H9 (cell line): ENCODE measurements around the gene GLRA3. TPM values are rescaled to one million over a fixed set of nuclear protein-coding genes. Genes with fewer than 3 reads are reported as not detected.

Experiments used
- DNase-seq: peaks from one replicate; pipeline ENCODE4 v3.0.0-alpha.2; 2017
- H2AFZ ChIP-seq: one replicate; pipeline ENCODE4 v1.6.1; 2013; ENCODE audit warnings: mild to moderate bottlenecking, low read length, control low read depth, moderate library complexity
- H2AK5ac ChIP-seq: 2 replicates; pipeline ENCODE4 v1.6.1; 2013; ENCODE audit warnings: low read length, control low read depth, mixed read lengths; ENCODE audit not compliant: insufficient read length
- H2BK120ac ChIP-seq: one replicate; pipeline ENCODE4 v1.6.1; 2013; ENCODE audit warnings: low read depth, mild to moderate bottlenecking, low read length, control low read depth, inconsistent platforms; ENCODE audit not compliant: poor library complexity, severe bottlenecking
- H2BK12ac ChIP-seq: 2 replicates; pipeline ENCODE4 v1.6.1; 2013; ENCODE audit warnings: low read length, control low read depth, mixed read lengths, low read depth; ENCODE audit not compliant: insufficient read length
- H2BK15ac ChIP-seq: 2 replicates; pipeline ENCODE4 v1.6.1; 2013; ENCODE audit warnings: low read depth, low read length, control low read depth
- H2BK20ac ChIP-seq: one replicate; pipeline ENCODE4 v1.6.1; 2013; ENCODE audit warnings: low read depth, mild to moderate bottlenecking, low read length, control low read depth, inconsistent platforms; ENCODE audit not compliant: poor library complexity, severe bottlenecking
- H2BK5ac ChIP-seq: 2 replicates; pipeline ENCODE4 v1.6.1; 2013; ENCODE audit warnings: low read length, control low read depth, mixed read lengths; ENCODE audit not compliant: insufficient read length
- H3K14ac ChIP-seq: 2 replicates; pipeline ENCODE4 v1.6.1; 2013; ENCODE audit warnings: low read length, control low read depth; ENCODE audit not compliant: insufficient read depth
- H3K18ac ChIP-seq: 2 replicates; pipeline ENCODE4 v1.6.1; 2013; ENCODE audit warnings: low read depth, mild to moderate bottlenecking, mixed read lengths, low read length, control low read depth; ENCODE audit not compliant: insufficient read length
- H3K23ac ChIP-seq: 2 replicates; pipeline ENCODE4 v1.6.1; 2013; ENCODE audit warnings: low read length, control low read depth, mixed read lengths, low read depth; ENCODE audit not compliant: insufficient read length
- H3K23me2 ChIP-seq: 2 replicates; pipeline ENCODE4 v1.6.1; 2013; ENCODE audit warnings: low read depth, mild to moderate bottlenecking, mixed read lengths, low read length, control low read depth; ENCODE audit not compliant: insufficient read length, poor library complexity, severe bottlenecking
- H3K27ac ChIP-seq: 2 replicates; pipeline ENCODE4 v1.5.1; 2013; ENCODE audit warnings: low read length, control low read depth, mixed read lengths, low read depth; ENCODE audit not compliant: insufficient read length
- H3K27me3 ChIP-seq: 2 replicates; pipeline ENCODE4 v1.6.1; 2013; ENCODE audit warnings: low read length, control low read depth, inconsistent platforms; ENCODE audit not compliant: insufficient read depth
- H3K4ac ChIP-seq: 2 replicates; pipeline ENCODE4 v1.6.1; 2013; ENCODE audit warnings: low read depth, mild to moderate bottlenecking, control low read depth, inconsistent platforms, low read length, moderate library complexity
- H3K4me1 ChIP-seq: 2 replicates; pipeline ENCODE4 v1.6.1; 2013; ENCODE audit warnings: low read length, control low read depth, inconsistent platforms; ENCODE audit not compliant: insufficient read depth
- H3K4me2 ChIP-seq: 2 replicates; pipeline ENCODE4 v1.6.1; 2013; ENCODE audit warnings: low read length, control low read depth, mixed read lengths; ENCODE audit not compliant: insufficient read length, insufficient read depth
- H3K56ac ChIP-seq: 2 replicates; pipeline ENCODE4 v1.6.1; 2013; ENCODE audit warnings: low read depth, mild to moderate bottlenecking, mixed read lengths, low read length, control low read depth; ENCODE audit not compliant: insufficient read length
- H3K79me1 ChIP-seq: 2 replicates; pipeline ENCODE4 v1.6.1; 2013; ENCODE audit warnings: low read depth, mild to moderate bottlenecking, moderate library complexity, low read length, control low read depth, inconsistent platforms; ENCODE audit not compliant: insufficient read depth, poor library complexity, severe bottlenecking
- H3K79me2 ChIP-seq: 2 replicates; pipeline ENCODE4 v1.6.1; 2013; ENCODE audit warnings: low read length, control low read depth, inconsistent platforms; ENCODE audit not compliant: insufficient read depth
- H3K9ac ChIP-seq: 2 replicates; pipeline ENCODE4 v1.6.1; 2013; ENCODE audit warnings: low read length, control low read depth, mixed read lengths; ENCODE audit not compliant: insufficient read length; ENCODE audit errors: extremely low read depth
- H3K9me3 ChIP-seq: one replicate; pipeline ENCODE4 v1.6.1; 2013; ENCODE audit warnings: low read depth, low read length, inconsistent platforms; ENCODE audit not compliant: control insufficient read depth
- H3T11ph ChIP-seq: one replicate; pipeline ENCODE4 v1.6.1; 2013; ENCODE audit warnings: mild to moderate bottlenecking, low read length, control low read depth, inconsistent platforms
- H4K20me1 ChIP-seq: one replicate; pipeline ENCODE4 v1.6.1; 2013; ENCODE audit not compliant: control insufficient read depth, insufficient read length, insufficient read depth
- H4K5ac ChIP-seq: 2 replicates; pipeline ENCODE4 v1.6.1; 2013; ENCODE audit warnings: low read depth, mild to moderate bottlenecking, mixed read lengths, low read length, control low read depth; ENCODE audit not compliant: insufficient read length
- H4K8ac ChIP-seq: replicated peaks from 2 replicates; pipeline ENCODE4 v1.6.1; 2013; ENCODE audit warnings: low read length, control low read depth, mixed read lengths, low read depth; ENCODE audit not compliant: insufficient read length
- H4K91ac ChIP-seq: 2 replicates; pipeline ENCODE4 v1.6.1; 2013; ENCODE audit warnings: low read depth, mild to moderate bottlenecking, moderate library complexity, mixed read lengths, low read length, control low read depth; ENCODE audit not compliant: insufficient read length
- H3K27ac Mint-ChIP-seq, 3 experiments: 2 replicates in 2 of 3; 3 replicates in 1 of 3; pipeline ENCODE4 v1.8.0; 2020 to 2021; ENCODE audit warnings: mixed read lengths in 3 of 3, mild to moderate bottlenecking in 1 of 3, moderate library complexity in 1 of 3
- H3K27me3 Mint-ChIP-seq: 2 replicates; pipeline ENCODE4 v1.8.0; 2021; ENCODE audit warnings: low read depth, mild to moderate bottlenecking, moderate library complexity, mixed read lengths
- H3K36me3 Mint-ChIP-seq, 3 experiments: 2 replicates in 2 of 3; 3 replicates in 1 of 3; pipeline ENCODE4 v1.8.0; 2020 to 2021; ENCODE audit warnings: low read depth in 3 of 3, mixed read lengths in 3 of 3; ENCODE audit not compliant: insufficient read depth in 1 of 3
- H3K4me1 Mint-ChIP-seq, 2 experiments: 2 replicates each; pipeline ENCODE4 v1.8.0; 2020; ENCODE audit warnings: mixed read lengths in 2 of 2
- H3K4me3 Mint-ChIP-seq, 2 experiments: 2 replicates in 1 of 2; 3 replicates in 1 of 2; pipeline ENCODE4 v1.8.0; 2020 to 2021; ENCODE audit warnings: mild to moderate bottlenecking in 2 of 2, mixed read lengths in 2 of 2, moderate library complexity in 1 of 2
- H3K9me3 Mint-ChIP-seq, 2 experiments: 2 replicates in 1 of 2; 3 replicates in 1 of 2; pipeline ENCODE4 v1.8.0; 2020; ENCODE audit warnings: mild to moderate bottlenecking in 2 of 2, mixed read lengths in 2 of 2, moderate library complexity in 1 of 2
- WGBS: extraction: QIAGEN DNeasy Blood & Tissue Kit; methylation state at CpG from one replicate; pipeline ENCODE4 v1.1.7; 2013; ENCODE audit warnings: missing lambda C conversion rate, low lambda C conversion rate, mixed read lengths; ENCODE audit not compliant: insufficient read length; ENCODE audit errors: extremely low coverage; 5-methylcytosine and 5-hydroxymethylcytosine counted together
- total RNA-seq: library from RNA; stranded (reverse); gene quantifications from 2 replicates; pipeline ENCODE4 v1.2.1, GENCODE V29; 2021
- TF ChIP-seq, protein P1 (sequence below): fragments of 200-600 bp; sonication (generic); conservative IDR thresholded peaks from 3 replicates; pipeline ENCODE4 v1.8.0; 2021; ENCODE audit warnings: antibody characterized with exemption, mild to moderate bottlenecking

The GLRA3 gene
- total RNA-seq, 1 experiment from 2014 or later = 0.09 TPM

- Histone ChIP-seq H3T11ph (no peak overlapping the region), H2AK5ac (no peak overlapping the region)
- no peaks in the 10 kb centered on the region for H3K27me3 Mint-ChIP-seq
Observed at GRCh38 chr4:174761451-174761850, 67.6 kb downstream of the GLRA3 start.

More at GRCh38 chr4:174761451-174761850, 67.6 kb downstream of the GLRA3 start:
- no peak overlapping the region for H4K91ac ChIP-seq
- no peak overlapping the region for H3K9ac ChIP-seq
- no peak overlapping the region for H3K4ac ChIP-seq
- Mint-ChIP-seq H3K9me3 (no peaks in the 10 kb centered on the region), H3K36me3 (no peaks in the 10 kb centered on the region; a peak in 1 of 7 replicates), H3K4me3 (no peak overlapping the region), H3K27ac (no peak overlapping the region), H3K4me1 (peaks cover 9 to 10% of the 10 kb centered on the region in 2 experiments)
- no peak overlapping the region for H3K18ac ChIP-seq
- H2BK120ac ChIP-seq = no peak overlapping the region
- H4K5ac ChIP-seq = no peak overlapping the region
- no peak overlapping the region for H3K56ac ChIP-seq
- TF ChIP-seq, protein P1, sequence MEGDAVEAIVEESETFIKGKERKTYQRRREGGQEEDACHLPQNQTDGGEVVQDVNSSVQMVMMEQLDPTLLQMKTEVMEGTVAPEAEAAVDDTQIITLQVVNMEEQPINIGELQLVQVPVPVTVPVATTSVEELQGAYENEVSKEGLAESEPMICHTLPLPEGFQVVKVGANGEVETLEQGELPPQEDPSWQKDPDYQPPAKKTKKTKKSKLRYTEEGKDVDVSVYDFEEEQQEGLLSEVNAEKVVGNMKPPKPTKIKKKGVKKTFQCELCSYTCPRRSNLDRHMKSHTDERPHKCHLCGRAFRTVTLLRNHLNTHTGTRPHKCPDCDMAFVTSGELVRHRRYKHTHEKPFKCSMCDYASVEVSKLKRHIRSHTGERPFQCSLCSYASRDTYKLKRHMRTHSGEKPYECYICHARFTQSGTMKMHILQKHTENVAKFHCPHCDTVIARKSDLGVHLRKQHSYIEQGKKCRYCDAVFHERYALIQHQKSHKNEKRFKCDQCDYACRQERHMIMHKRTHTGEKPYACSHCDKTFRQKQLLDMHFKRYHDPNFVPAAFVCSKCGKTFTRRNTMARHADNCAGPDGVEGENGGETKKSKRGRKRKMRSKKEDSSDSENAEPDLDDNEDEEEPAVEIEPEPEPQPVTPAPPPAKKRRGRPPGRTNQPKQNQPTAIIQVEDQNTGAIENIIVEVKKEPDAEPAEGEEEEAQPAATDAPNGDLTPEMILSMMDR = no peak
- H3K4me2 ChIP-seq = no peak overlapping the region
- DNase-seq = no peak
- H4K8ac ChIP-seq = no peak overlapping the region
- no peaks in the 10 kb centered on the region for H3K27me3 ChIP-seq
- no peak overlapping the region for H2BK20ac ChIP-seq
- H2AFZ ChIP-seq = no peak overlapping the region
- H3K9me3 ChIP-seq = no peaks in the 10 kb centered on the region
- no peaks in the 10 kb centered on the region for H3K4me1 ChIP-seq
- H3K27ac ChIP-seq = no peak overlapping the region
- no peak overlapping the region for H2BK5ac ChIP-seq
- H4K20me1 ChIP-seq = no peaks in the 10 kb centered on the region
- no CpG with 5 or more reads among the region's 1 CpG for WGBS
- H2BK15ac ChIP-seq = no peak overlapping the region
- no peaks in the 10 kb centered on the region for H3K79me1 ChIP-seq
- no peak overlapping the region for H3K14ac ChIP-seq
- no peaks in the 10 kb centered on the region for H3K79me2 ChIP-seq
- H2BK12ac ChIP-seq = no peak overlapping the region
- H3K23ac ChIP-seq = no peak overlapping the region
- H3K23me2 ChIP-seq = no peaks in the 10 kb centered on the region
